Measurements from ENCODE around the gene CDA. TPM values are rescaled to one million over a fixed set of nuclear protein-coding genes. Genes with fewer than 3 reads are reported as not detected.

CDA gene
- total and polyA plus RNA-seq, 9 of the 15 experiments (the other 6 are each of a cell fraction or from before 2014, with no cell fraction given): not detected

DNA sequence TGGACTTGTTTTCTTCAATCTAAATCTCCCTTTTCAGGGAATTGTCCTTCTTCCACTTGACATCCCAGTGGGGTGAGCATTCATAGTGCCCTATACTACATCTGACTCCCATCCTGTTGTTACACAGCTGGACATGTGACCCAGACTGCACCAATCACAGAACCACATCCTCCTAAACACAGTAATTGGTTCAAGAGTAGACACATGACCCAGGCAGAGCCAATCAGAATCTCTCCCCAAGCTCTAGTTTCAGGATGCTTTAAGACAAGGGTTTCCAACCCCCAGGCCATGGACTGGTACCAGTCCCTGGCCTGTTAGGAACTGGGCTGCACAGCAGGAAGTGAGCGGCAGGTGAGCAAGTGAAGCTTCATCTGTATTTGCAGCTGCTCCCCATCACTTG, 77.9 kb downstream of the CDA start:
- H3K4me3 ChIP-seq: no peak overlapping the region
- ATAC-seq: peak; percentile 80
- H3K4me2 ChIP-seq (ENCODE audit: insufficient read depth, low read length): no peak overlapping the region; the same call in 1 of the 2 replicates
- peak; percentile 86 for FAIRE-seq
- no peaks in the 10 kb centered on the region for H3K9me3 ChIP-seq (replicated peaks; ENCODE audit: control insufficient read depth, insufficient read depth, low read depth, low read length)
- ChIA-PET CTCF (ENCODE audit: low intra/inter-chr PET ratio) (no interaction called here), POLR2A (interaction anchor here (0.9 to 1.0 kb wide), 2 partner anchors 11 to 26 kb away, joined by 3 read pairs; no protein-coding TSS in a partner anchor)
- no peak overlapping the region for H3K9ac ChIP-seq (ENCODE audit: insufficient read depth in 1 of 2, low read depth in 2 of 2, low read length in 2 of 2)
- no peak overlapping the region for H3K27ac ChIP-seq (ENCODE audit: extremely low read depth, low read depth, low read length)
- peaks cover 6 to 19% of the 10 kb centered on the region in 2 experiments; a peak in 3 of 5 replicates for H3K4me1 ChIP-seq (replicated peaks in 1 of 2; ENCODE audit: control insufficient read depth in 2 of 2, insufficient read depth in 2 of 2, low read length in 2 of 2)
- 100% methylated on average over 1 of the region's 1 CpG for WGBS (ENCODE audit: insufficient coverage, low coverage, missing lambda C conversion rate)
- DNase-seq (ENCODE audit: extremely low read depth in 1 of 4, low spot score in 3 of 4): peak; percentile 51 to 81 (median 57)
- no peaks in the 10 kb centered on the region for H3K36me3 ChIP-seq (ENCODE audit: control insufficient read depth, insufficient read depth, low read length)
- no peaks in the 10 kb centered on the region for H4K20me1 ChIP-seq (replicated peaks; ENCODE audit: control insufficient read depth, insufficient read depth, low read length)
- no peaks in the 10 kb centered on the region for H3K9me1 ChIP-seq (ENCODE audit: control insufficient read depth, insufficient read depth, low read length)
- intact Hi-C loops (cut with micrococcal nuclease): no loop called here
- peaks cover 2% of the 10 kb centered on the region; the same call in 1 of the 3 replicates for H3K79me2 ChIP-seq (ENCODE audit: control insufficient read depth, insufficient read depth, low read length)
- in situ Hi-C loops (cut with MboI): no loop called here
- H2AFZ ChIP-seq (ENCODE audit: low read depth, low read length): peak overlapping the region; percentile 69
- no TSS peak for BruUV-seq (replicated peaks)
- H3K27me3 ChIP-seq (ENCODE audit: control insufficient read depth in 2 of 2, insufficient read depth in 2 of 2, low read length in 2 of 2): peaks cover 3 to 4% of the 10 kb centered on the region in 2 experiments; a peak in 3 of 5 replicates
- no peak for TF ChIP-seq HDAC3 (IDR thresholded peaks at IDR 0.05; ENCODE audit: borderline replicate concordance, partially characterized antibody)
- no peak for TF ChIP-seq DDX20 (tag; IDR thresholded peaks at IDR 0.05; ENCODE audit: low read depth)
- TF ChIP-seq ILK (tag; IDR thresholded peaks at IDR 0.05; ENCODE audit: borderline replicate concordance, low read depth): no peak
- TF ChIP-seq ZNF699 (CRISPR knock-in tag; IDR thresholded peaks at IDR 0.05; ENCODE audit: insufficient replicate concordance): no peak
- TF ChIP-seq, protein P1, sequence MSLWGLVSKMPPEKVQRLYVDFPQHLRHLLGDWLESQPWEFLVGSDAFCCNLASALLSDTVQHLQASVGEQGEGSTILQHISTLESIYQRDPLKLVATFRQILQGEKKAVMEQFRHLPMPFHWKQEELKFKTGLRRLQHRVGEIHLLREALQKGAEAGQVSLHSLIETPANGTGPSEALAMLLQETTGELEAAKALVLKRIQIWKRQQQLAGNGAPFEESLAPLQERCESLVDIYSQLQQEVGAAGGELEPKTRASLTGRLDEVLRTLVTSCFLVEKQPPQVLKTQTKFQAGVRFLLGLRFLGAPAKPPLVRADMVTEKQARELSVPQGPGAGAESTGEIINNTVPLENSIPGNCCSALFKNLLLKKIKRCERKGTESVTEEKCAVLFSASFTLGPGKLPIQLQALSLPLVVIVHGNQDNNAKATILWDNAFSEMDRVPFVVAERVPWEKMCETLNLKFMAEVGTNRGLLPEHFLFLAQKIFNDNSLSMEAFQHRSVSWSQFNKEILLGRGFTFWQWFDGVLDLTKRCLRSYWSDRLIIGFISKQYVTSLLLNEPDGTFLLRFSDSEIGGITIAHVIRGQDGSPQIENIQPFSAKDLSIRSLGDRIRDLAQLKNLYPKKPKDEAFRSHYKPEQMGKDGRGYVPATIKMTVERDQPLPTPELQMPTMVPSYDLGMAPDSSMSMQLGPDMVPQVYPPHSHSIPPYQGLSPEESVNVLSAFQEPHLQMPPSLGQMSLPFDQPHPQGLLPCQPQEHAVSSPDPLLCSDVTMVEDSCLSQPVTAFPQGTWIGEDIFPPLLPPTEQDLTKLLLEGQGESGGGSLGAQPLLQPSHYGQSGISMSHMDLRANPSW (CRISPR knock-in tag; IDR thresholded peaks at IDR 0.05): no peak
- TF ChIP-seq NFYB (IDR thresholded peaks at IDR 0.05; ENCODE audit: extremely low read depth, insufficient read length): peak; percentile 81
- no peak for TF ChIP-seq PURB (CRISPR knock-in tag; IDR thresholded peaks at IDR 0.05; ENCODE audit: low read depth)
- no peak for TF ChIP-seq KLF6 (CRISPR knock-in tag; IDR thresholded peaks at IDR 0.05; ENCODE audit: borderline replicate concordance)
- no peak for TF ChIP-seq ZNF23 (CRISPR knock-in tag; IDR thresholded peaks at IDR 0.05)
- TF ChIP-seq TARDBP (IDR thresholded peaks at IDR 0.05): no peak
- TF ChIP-seq, protein P2, sequence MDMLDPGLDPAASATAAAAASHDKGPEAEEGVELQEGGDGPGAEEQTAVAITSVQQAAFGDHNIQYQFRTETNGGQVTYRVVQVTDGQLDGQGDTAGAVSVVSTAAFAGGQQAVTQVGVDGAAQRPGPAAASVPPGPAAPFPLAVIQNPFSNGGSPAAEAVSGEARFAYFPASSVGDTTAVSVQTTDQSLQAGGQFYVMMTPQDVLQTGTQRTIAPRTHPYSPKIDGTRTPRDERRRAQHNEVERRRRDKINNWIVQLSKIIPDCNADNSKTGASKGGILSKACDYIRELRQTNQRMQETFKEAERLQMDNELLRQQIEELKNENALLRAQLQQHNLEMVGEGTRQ (CRISPR knock-in tag; IDR thresholded peaks at IDR 0.05): peak; percentile 94
- TF ChIP-seq FOS (IDR thresholded peaks at IDR 0.05; ENCODE audit: extremely low read depth, insufficient read length): peak; percentile 67
- TF ChIP-seq POLR2B (IDR thresholded peaks at IDR 0.05; ENCODE audit: low read depth, partially characterized antibody): no peak
- TF ChIP-seq ZNF696 (CRISPR knock-in tag; conservative IDR thresholded peaks at IDR 0.05): no peak
- no peak for TF ChIP-seq PHF20 (IDR thresholded peaks at IDR 0.05; ENCODE audit: partially characterized antibody)
- no peak for TF ChIP-seq ZNF121 (CRISPR knock-in tag; conservative IDR thresholded peaks at IDR 0.05)
- TF ChIP-seq CBFA2T2 (conservative IDR thresholded peaks at IDR 0.05): peak; percentile 53
- no peak for TF ChIP-seq MTA3 (IDR thresholded peaks at IDR 0.05; ENCODE audit: borderline replicate concordance)
- TF ChIP-seq, protein P3, sequence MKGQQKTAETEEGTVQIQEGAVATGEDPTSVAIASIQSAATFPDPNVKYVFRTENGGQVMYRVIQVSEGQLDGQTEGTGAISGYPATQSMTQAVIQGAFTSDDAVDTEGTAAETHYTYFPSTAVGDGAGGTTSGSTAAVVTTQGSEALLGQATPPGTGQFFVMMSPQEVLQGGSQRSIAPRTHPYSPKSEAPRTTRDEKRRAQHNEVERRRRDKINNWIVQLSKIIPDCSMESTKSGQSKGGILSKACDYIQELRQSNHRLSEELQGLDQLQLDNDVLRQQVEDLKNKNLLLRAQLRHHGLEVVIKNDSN (CRISPR knock-in tag; IDR thresholded peaks at IDR 0.05): peak; percentile 95
- TF ChIP-seq CCNT2 (IDR thresholded peaks at IDR 0.05; ENCODE audit: borderline replicate concordance, extremely low read depth, insufficient read length, low read depth, low read length): no peak
- TF ChIP-seq MAFG (tag; conservative IDR thresholded peaks at IDR 0.05): no peak
